ENCODE measurements around the gene OLIG2.

Gene OLIG2

GRCh38 chr21:33032434-33033047 lies 6.8 kb downstream of the OLIG2 start:
- no peak for DNase-seq (ENCODE audit: low spot score)

GRCh38 chr21:33033094-33033951 lies 7.6 kb downstream of the OLIG2 start:
- DNase-seq (ENCODE audit: low spot score) (no peak), FAIRE-seq (no peak)

More at GRCh38 chr21:33032434-33033047, 6.8 kb downstream of the OLIG2 start:
- FAIRE-seq, result no peak

- FAIRE-seq (no peak), DNase-seq (ENCODE audit: low spot score) (no peak)
These were observed 8.3 kb downstream of the OLIG2 start for GRCh38 chr21:33033961-33034413.

GRCh38 chr21:33035147-33035546 lies 9.4 kb downstream of the OLIG2 start:
- FAIRE-seq, result no peak

GRCh38 chr21:33036430-33037162 lies 10.9 kb downstream of the OLIG2 start:
- FAIRE-seq (no peak), DNase-seq (ENCODE audit: low spot score) (peak; percentile 63)

More at GRCh38 chr21:33035147-33035546, 9.4 kb downstream of the OLIG2 start:
- DNase-seq (ENCODE audit: low spot score), result no peak

GRCh38 chr21:33037501-33037900 lies 11.8 kb downstream of the OLIG2 start:
- FAIRE-seq (no peak), DNase-seq (ENCODE audit: low spot score) (no peak)

- DNase-seq (ENCODE audit: low spot score), result no peak
- FAIRE-seq, result no peak
These were observed 13.8 kb downstream of the OLIG2 start for GRCh38 chr21:33039536-33039935.

- FAIRE-seq (no peak), DNase-seq (ENCODE audit: low spot score) (no peak)
These were observed 14.5 kb downstream of the OLIG2 start for GRCh38 chr21:33040215-33040614.

GRCh38 chr21:33041981-33042380 lies 16.2 kb downstream of the OLIG2 start:
- FAIRE-seq, result no peak
- peak; percentile 10 for DNase-seq (ENCODE audit: low spot score)

- peak; percentile 74 for FAIRE-seq
These were observed 17.1 kb downstream of the OLIG2 start for GRCh38 chr21:33042812-33043211.

GRCh38 chr21:33046455-33046854 lies 20.7 kb downstream of the OLIG2 start:
- DNase-seq (ENCODE audit: low spot score) (no peak), FAIRE-seq (no peak)

More at GRCh38 chr21:33042812-33043211, 17.1 kb downstream of the OLIG2 start:
- DNase-seq (ENCODE audit: low spot score), result peak; percentile 88

GRCh38 chr21:33047231-33047630 lies 21.5 kb downstream of the OLIG2 start:
- FAIRE-seq, result no peak
- peak; percentile 13 for DNase-seq (ENCODE audit: low spot score)

- DNase-seq (ENCODE audit: low spot score), result no peak
- FAIRE-seq, result no peak
These were observed 26.2 kb downstream of the OLIG2 start for GRCh38 chr21:33051925-33052324.

GRCh38 chr21:33053951-33054350 lies 28.2 kb downstream of the OLIG2 start:
- FAIRE-seq (no peak), DNase-seq (ENCODE audit: low spot score) (no peak)

- FAIRE-seq (no peak), DNase-seq (ENCODE audit: low spot score) (no peak)
These were observed 30.3 kb downstream of the OLIG2 start for GRCh38 chr21:33055991-33056390.

- FAIRE-seq, result no peak
- DNase-seq (ENCODE audit: low spot score), result no peak
These were observed 31.7 kb downstream of the OLIG2 start for GRCh38 chr21:33057385-33057940.

- FAIRE-seq (no peak), DNase-seq (ENCODE audit: low spot score) (no peak)
These were observed 32.8 kb downstream of the OLIG2 start for GRCh38 chr21:33058527-33058926.

- FAIRE-seq (no peak), DNase-seq (ENCODE audit: low spot score) (no peak)
These were observed 33.2 kb downstream of the OLIG2 start for GRCh38 chr21:33058957-33059356.

- FAIRE-seq, result no peak
- DNase-seq (ENCODE audit: low spot score), result no peak
These were observed 33.7 kb downstream of the OLIG2 start for GRCh38 chr21:33059380-33059841.

GRCh38 chr21:33061233-33061632 lies 35.5 kb downstream of the OLIG2 start:
- DNase-seq (ENCODE audit: low spot score) (no peak), FAIRE-seq (no peak)

- FAIRE-seq (no peak), DNase-seq (ENCODE audit: low spot score) (no peak)
These were observed 37.7 kb downstream of the OLIG2 start for GRCh38 chr21:33063375-33063883.
